Right lobe of liver (tissue), 4 donors: ENCODE results near the gene SYVN1.

ENCODE experiments used
- CTCF ChIP-seq, 4 donors: fragments of 200-600 bp in 3 of 4; fragments of 450-650 bp in 1 of 4; IDR thresholded peaks; one replicate each; pipeline versions ENCODE4 v1.5.1 to v1.8.0; 2016 to 2022; ENCODE audit warnings: antibody characterized with exemption in 4 of 4, mild to moderate bottlenecking in 2 of 4
- POLR2A ChIP-seq: fragments of 450-650 bp; IDR thresholded peaks from one replicate; pipeline ENCODE4 v1.6.1; 2017; ENCODE audit warnings: antibody characterized with exemption, mild to moderate bottlenecking
- donor health status: DM: no; HTN: no; CAD: no.
- donor health status: DM: no; HTN: no; CAD: no.
- donor health status: DM: no; HTN: yes; CAD: no.

- no peak for TF ChIP-seq CTCF (IDR thresholded peaks at IDR 0.05)
- peak; percentile 97 for TF ChIP-seq POLR2A
Measured at GRCh38 chr11:65134240-65134951, at the start of gene SYVN1.
